Rectal smooth muscle tissue (tissue), 1 donor: ENCODE results near the gene RRN3.
"Not testable (repeated sequence)": the region's sequence is repeated elsewhere in the genome, so short reads cannot be mapped to it uniquely, and the experiment has no call there.

Experiments
- H3K27ac ChIP-seq: one replicate; pipeline ENCODE4 v1.7.0; 2013; ENCODE audit warnings: low read depth, low read length, inconsistent platforms
- H3K27me3 ChIP-seq: one replicate; pipeline ENCODE4 v1.7.0; 2013; ENCODE audit warnings: low read length; ENCODE audit not compliant: control insufficient read depth, insufficient read depth
- H3K36me3 ChIP-seq: one replicate; pipeline ENCODE4 v1.7.0; 2013; ENCODE audit warnings: low read length; ENCODE audit not compliant: control insufficient read depth, insufficient read depth
- H3K4me1 ChIP-seq: one replicate; pipeline ENCODE4 v1.7.0; 2013; ENCODE audit warnings: low read length; ENCODE audit not compliant: control insufficient read depth, insufficient read depth
- H3K4me3 ChIP-seq: one replicate; pipeline ENCODE4 v1.7.0; 2013; ENCODE audit warnings: low read length
- H3K9ac ChIP-seq: one replicate; pipeline ENCODE4 v1.7.0; 2013; ENCODE audit warnings: low read length

The RRN3 gene

DNA sequence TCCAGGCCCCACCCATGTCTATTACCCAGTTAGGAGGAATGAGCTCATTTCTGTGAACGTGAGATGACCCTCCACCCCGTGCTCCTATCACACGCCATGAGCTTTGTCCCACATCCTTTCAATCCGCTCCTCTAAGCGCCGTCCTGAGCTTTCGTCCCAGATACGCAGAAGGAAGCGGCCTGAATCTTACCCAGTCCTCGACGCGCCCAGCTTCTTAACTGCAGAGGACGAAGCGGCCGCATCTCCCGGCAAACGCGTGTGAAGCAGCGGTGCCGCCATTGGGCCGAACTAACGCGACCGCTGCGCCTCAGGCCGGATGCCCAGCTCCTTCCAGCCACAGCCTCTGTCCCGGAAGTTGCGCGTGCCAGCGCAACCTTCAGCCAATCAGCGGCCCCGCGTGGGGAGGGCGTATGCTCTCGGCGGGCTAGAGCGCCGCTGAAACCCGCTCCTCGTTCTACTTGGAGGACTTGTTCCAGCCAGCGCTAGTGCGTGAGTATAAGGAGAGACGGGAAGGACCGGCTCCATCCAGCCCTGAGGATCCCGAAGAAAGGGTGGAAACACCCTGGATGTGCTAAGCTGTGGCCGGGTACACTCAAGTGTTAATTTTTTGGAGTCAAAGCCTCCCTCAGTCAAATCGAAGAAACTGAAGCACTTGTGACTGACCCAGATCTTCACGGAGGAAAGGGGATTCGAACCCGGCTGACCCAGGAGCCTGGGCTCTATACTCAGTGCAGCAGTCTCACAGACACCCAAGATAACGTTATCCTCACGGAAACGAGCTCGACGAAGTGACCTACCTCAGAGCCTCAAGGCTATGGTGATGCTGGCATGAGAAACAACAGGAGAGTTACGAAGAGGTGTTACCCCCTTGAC, at the start of gene RRN3:
Gene RRN3, minus strand, starts transcription at position 318 of the 873 bp plus-strand sequence. Its CDS starts 39 bp downstream, at position 279.
- H3K9ac ChIP-seq: peak within 1 kb of the TSS; percentile 97
- not testable (repeated sequence) for H3K36me3 ChIP-seq

DNA sequence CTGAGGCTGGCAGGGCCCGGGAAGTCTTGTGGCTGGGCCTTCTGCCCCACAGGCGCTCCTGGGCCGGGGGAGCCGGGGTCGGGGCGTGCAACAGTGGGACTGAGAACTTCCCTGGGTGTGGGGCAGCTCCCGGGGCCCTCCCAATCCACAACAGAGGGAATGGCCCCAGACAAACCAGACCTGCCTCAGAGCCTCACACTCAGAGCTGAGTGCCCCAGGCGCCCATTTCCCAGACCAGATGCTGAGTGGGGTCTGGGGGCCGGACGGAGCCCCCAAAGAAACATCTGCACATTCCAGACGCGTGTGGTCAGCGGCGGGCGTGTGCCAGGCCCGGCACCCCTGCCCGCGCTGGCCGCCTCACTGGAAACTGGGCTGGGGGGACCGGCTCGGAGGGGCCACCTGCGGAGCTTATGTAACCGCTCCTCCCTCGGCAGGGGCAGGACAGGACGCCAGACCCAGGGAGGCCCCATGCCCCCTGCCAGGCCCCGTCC, 49.6 kb upstream of the RRN3 start:
- not testable (repeated sequence) for H3K27me3 ChIP-seq, H3K36me3 ChIP-seq, H3K9ac ChIP-seq
- peak overlapping the region; percentile 94 for H3K27ac ChIP-seq
- H3K4me1 ChIP-seq: peaks cover 40% of the 10 kb centered on the region
- H3K4me3 ChIP-seq: peak overlapping the region; percentile 41

More for the DNA sequence above, at the start of gene RRN3:
- peak within 1 kb of the TSS; percentile 93 for H3K4me3 ChIP-seq
- peak within 1 kb of the TSS; percentile 88 for H3K27ac ChIP-seq
- H3K27me3 ChIP-seq, H3K4me1 ChIP-seq: not testable (repeated sequence)

DNA sequence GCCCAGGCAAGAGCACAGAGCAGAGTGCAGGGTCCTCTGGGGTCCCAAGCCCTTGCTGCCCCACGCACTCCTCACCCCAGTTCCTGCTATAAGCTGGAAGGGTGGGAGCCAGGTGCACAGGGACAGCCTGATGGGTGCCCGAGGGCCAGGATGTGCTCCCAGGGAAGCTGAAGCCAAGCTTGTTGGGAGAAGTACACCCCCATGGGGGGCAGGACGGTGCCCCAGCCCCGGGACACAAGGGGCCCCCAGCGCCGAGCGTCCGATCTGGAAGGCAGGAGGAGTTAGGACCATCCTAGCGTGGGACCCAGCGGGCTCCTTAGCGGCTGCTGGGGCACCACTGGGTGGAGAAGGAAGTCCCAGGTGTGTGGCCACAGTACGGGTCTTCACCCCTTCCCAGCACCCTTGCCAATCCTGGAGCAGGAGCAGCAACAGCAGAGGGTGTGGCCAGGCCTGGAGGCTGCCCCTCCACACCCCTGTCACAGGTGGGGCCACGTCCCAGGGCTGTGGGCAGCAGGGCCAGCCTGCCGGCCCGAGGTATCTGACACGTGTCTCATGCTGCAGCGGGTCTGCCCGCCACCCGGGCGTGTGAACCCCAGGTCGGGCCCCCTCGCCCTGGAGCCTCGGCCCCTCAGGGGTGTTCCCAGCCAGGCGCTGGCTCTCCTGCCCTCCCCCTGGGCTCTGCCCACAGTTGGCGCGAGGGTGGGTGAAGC, 49.0 kb upstream of the RRN3 start:
- Histone ChIP-seq H3K27ac (peak overlapping the region; percentile 94), H3K4me1 (peaks cover 40% of the 10 kb centered on the region)
- not testable (repeated sequence) for H3K36me3 ChIP-seq, H3K4me3 ChIP-seq, H3K9ac ChIP-seq, H3K27me3 ChIP-seq

DNA sequence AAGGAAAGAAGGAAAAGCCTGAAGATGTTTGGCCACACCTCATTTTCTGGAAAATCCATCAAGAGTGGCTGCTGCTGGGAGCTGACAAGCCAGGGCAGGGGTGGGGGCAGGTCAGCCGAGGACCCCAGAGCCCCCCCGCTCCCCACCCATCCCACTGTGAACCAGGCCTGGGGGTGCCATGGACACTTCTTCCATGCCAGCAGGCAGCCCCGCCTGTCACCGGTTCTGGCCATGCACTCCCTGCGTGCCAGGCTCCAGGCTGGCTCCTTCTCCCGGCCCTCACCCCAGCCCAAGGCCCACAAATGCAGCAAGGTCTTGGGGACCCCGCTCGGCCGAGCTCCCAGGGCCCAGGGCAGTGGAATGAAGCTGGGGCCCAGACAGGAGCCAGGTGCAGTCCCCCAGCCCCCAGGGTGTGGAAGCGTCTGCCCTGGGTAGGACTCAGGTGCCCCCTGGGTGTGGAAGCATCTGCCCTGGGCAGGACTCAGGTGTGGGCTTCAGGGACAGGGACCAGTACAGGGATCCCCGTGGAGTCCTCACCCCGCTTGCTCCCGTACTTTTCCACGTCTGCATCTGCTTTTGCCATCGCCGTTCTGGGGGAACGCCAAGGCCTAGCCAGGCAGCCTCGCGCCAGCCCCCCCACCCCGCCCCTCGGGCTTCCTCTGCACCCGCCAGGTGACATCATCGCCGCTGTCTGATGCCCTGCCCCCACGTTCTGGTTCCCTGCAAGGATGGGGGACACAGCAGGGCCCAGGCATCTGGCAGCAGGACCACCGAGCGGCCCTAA, 48.2 kb upstream of the RRN3 start:
- Histone ChIP-seq H3K4me1 (peaks cover 40% of the 10 kb centered on the region), H3K27ac (peak overlapping the region; percentile 94)
- not testable (repeated sequence) for H3K4me3 ChIP-seq, H3K36me3 ChIP-seq, H3K9ac ChIP-seq, H3K27me3 ChIP-seq

DNA sequence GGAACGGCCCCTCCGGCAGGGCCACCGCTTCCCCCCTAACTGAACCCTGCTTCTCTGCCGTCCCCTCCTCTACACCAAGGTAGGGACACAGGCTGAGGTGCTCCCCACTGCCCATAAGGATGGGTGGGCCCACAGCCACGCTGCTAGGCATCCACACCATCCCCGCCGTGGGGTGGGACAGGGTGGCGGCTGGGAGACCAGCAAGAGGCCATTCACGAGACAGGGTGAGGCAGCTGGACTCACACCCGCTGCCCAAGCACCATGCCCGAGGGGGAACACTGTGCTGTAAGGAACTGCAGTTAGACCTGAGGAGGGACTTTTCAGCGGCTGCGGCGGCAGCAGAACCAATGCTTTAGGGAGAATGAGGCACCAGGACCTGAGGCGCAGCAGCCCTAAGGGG, 47.5 kb upstream of the RRN3 start:
- Histone ChIP-seq H3K36me3 (no peaks in the 10 kb centered on the region), H3K4me3 (no peak overlapping the region), H3K9ac (no peak overlapping the region), H3K4me1 (peaks cover 40% of the 10 kb centered on the region), H3K27ac (peak overlapping the region; percentile 78), H3K27me3 (no peaks in the 10 kb centered on the region)

GRCh38 chr16:15140444-15141365, 46.6 kb upstream of the RRN3 start:
- not testable (repeated sequence) for H3K36me3 ChIP-seq, H3K4me3 ChIP-seq, H3K9ac ChIP-seq, H3K27me3 ChIP-seq
- H3K4me1 ChIP-seq: peaks cover 32% of the 10 kb centered on the region
- peak overlapping the region; percentile 78 for H3K27ac ChIP-seq

DNA sequence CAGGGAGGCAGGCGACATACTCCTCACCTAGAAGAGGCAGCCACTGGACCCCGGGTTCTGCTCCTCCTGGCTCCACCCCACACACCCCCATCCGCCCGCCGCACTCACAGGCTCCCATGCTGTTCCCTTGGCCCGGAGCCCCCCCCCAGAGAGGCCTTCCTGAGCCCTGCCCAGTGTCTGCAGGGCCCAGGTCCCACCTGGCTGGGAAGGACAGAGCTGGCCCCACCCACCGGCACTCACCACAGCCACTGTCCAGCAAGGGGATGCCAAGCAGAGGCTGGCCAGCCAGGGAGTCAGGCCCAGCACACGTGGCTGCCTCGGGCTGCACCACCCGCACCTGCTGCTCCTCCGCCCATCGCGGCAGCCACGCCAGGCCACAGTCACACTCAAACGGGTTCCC, 43.4 kb upstream of the RRN3 start:
- not testable (repeated sequence) for H3K27me3 ChIP-seq, H3K4me3 ChIP-seq, H3K27ac ChIP-seq, H3K36me3 ChIP-seq, H3K9ac ChIP-seq
- peaks cover 16% of the 10 kb centered on the region for H3K4me1 ChIP-seq

DNA sequence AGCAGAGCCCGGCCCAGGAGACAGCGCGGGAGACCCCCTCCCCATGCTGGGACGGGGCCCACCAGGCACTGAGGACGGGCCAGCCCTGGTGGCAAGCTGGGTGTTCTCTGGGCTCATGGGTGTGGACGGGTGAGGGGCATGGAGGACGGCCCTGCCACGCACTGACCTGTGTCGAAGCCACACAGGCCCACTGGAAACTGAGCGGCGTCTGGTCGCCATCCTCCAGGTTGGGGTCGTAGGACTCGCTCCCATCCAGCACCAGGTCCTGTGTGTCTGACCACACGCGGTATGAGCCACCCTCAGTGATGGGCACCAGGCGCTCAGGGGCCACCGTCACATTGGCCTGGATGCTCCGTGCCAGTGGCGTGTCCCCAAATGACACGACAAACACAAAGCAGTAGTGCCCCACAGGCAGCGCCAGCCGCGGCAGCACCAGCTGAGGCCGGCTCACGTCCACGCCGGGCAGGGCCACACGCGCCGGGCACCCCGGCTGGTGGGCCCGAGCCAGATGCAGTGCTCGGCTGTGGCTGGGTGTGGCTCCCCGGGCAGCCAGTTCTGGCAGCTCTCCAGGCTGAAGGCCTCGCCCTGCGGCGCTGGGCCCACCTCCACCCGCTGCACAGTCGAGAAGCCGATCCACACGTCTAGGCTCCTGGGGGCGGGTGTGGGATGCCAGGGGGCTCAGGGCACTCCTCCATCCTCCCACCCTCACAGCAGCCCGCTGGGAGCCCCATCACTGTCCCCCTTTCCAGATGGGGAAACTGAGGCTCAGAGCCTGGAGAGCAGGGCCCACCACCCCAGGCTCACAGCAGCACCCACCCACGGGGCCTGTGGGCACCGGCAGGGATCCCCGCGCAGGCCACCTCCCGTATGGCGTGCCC, 41.6 kb upstream of the RRN3 start:
- H3K4me1 ChIP-seq, H3K4me3 ChIP-seq, H3K9ac ChIP-seq, H3K27ac ChIP-seq, H3K36me3 ChIP-seq, H3K27me3 ChIP-seq: not testable (repeated sequence)

DNA sequence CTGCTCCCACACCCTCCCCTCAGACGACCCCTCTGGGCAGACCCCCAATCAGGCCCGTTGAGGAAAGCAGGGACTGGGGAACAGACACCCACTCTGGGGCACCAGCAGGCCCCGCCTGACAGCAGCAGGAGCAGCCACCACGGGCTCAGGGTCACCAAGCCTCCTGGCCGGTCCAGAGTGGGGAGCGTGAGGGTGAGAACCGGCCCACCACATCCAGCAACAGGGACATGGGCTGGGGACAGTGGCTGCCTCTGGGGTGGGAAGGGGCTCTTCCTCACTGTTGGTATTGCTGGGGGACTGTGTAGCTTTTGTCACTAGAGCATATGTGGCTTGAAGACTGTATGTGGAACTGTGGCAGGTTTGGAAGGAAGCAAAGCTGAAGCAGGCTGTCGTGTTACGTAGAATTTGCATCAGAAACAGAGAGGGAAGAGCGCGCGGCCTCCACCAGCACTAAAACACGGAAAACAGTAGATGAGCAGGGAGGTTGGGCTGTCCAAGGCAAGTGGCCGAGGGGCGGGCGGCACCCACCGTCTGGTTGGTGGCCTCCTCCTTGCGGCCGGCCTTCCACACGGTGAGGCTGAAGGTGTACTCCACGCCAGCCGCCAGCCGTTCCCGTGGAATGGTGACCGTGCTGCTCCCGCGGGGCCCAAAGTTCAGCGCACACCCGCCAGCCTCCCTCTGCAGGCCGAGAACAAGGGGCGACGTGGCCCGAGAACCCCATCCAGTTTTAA, 40.8 kb upstream of the RRN3 start:
- not testable (repeated sequence) for H3K27ac ChIP-seq, H3K36me3 ChIP-seq, H3K4me1 ChIP-seq, H3K27me3 ChIP-seq, H3K9ac ChIP-seq, H3K4me3 ChIP-seq

DNA sequence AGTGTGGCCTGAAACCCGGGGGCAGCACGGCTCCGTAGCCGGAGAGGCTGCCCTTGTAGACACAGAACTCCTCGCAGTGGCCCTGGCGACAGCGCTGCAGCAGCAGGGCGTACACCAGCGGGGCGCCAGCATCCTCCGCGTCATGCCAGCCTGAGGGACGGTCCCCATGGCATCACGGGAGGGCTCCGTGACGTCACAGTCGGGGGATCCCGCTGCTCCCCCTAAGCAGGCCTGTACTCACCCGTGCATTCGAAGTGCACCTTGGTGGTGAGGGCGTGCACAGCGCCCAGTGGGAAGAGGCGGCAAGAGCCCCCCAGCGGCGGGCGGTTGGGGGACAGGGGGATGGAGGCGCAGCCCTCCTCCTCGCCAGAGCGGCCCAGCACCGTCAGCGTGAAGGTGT, 39.5 kb upstream of the RRN3 start:
- not testable (repeated sequence) for H3K36me3 ChIP-seq, H3K4me3 ChIP-seq, H3K4me1 ChIP-seq, H3K27ac ChIP-seq, H3K9ac ChIP-seq, H3K27me3 ChIP-seq
